ENCODE data around the gene SMURF2. TPM values are rescaled to one million over a fixed set of nuclear protein-coding genes. Genes with fewer than 3 reads are reported as not detected.

The SMURF2 gene
- total RNA-seq, 1 donor from 2014 or later = 24.6 TPM

- no peaks in the 10 kb centered on the region for H3K4me1 ChIP-seq
- peaks cover 90% of the 10 kb centered on the region for H3K79me2 ChIP-seq (ENCODE audit: low read depth)
- Mint-ChIP-seq H3K36me3 (peaks cover 15% of the 10 kb centered on the region), H3K4me3 (no peak overlapping the region), H3K9me3 (peaks cover 17% of the 10 kb centered on the region), H3K4me1 (peaks cover 3% of the 10 kb centered on the region), H3K27ac (no peak overlapping the region), H3K27me3 (ENCODE audit: insufficient read depth, low read depth) (peaks cover 2% of the 10 kb centered on the region)
- TF ChIP-seq EZH2phosphoT487 (IDR thresholded peaks at IDR 0.05) = no peak
- no peak for TF ChIP-seq CTCF (IDR thresholded peaks at IDR 0.05)
- no peak for TF ChIP-seq EZH2 (IDR thresholded peaks at IDR 0.05)
- no peak overlapping the region for H3K27ac ChIP-seq
- no peak overlapping the region for H3K4me2 ChIP-seq
- peaks cover 3% of the 10 kb centered on the region for H4K20me1 ChIP-seq (ENCODE audit: low read depth)
- H3F3A ChIP-seq (ENCODE audit: low read depth) = no peaks in the 10 kb centered on the region
- H2AFZ ChIP-seq (replicated peaks) = no peak overlapping the region
- H3K4me3 ChIP-seq = no peak overlapping the region
- no peak for DNase-seq (ENCODE audit: low spot score)
- H3K27me3 ChIP-seq = no peaks in the 10 kb centered on the region
- no peaks in the 10 kb centered on the region for H3K9me3 ChIP-seq (ENCODE audit: low read depth)
- no peaks in the 10 kb centered on the region for H3K36me3 ChIP-seq
- H3K9ac ChIP-seq = no peak overlapping the region
Measured at GRCh38 chr17:64653985-64654355, 8.1 kb downstream of the SMURF2 start.

- Histone ChIP-seq H3F3A (ENCODE audit: low read depth) (no peaks in the 10 kb centered on the region), H3K27me3 (no peaks in the 10 kb centered on the region), H4K20me1 (ENCODE audit: low read depth) (no peaks in the 10 kb centered on the region), H3K4me3 (no peak overlapping the region), H3K27ac (no peak overlapping the region), H3K4me2 (no peak overlapping the region), H3K4me1 (no peaks in the 10 kb centered on the region), H3K36me3 (no peaks in the 10 kb centered on the region), H3K9me3 (ENCODE audit: low read depth) (no peaks in the 10 kb centered on the region), H3K79me2 (ENCODE audit: low read depth) (peaks cover 90% of the 10 kb centered on the region), H2AFZ (replicated peaks) (no peak overlapping the region), H3K9ac (no peak overlapping the region)
- Mint-ChIP-seq H3K27me3 (ENCODE audit: insufficient read depth, low read depth) (peaks cover 2% of the 10 kb centered on the region), H3K27ac (no peak overlapping the region), H3K4me3 (no peak overlapping the region), H3K36me3 (peaks cover 15% of the 10 kb centered on the region), H3K4me1 (peaks cover 6% of the 10 kb centered on the region), H3K9me3 (peaks cover 17% of the 10 kb centered on the region)
- TF ChIP-seq EZH2 (IDR thresholded peaks at IDR 0.05) (no peak), EZH2phosphoT487 (IDR thresholded peaks at IDR 0.05) (no peak), CTCF (IDR thresholded peaks at IDR 0.05) (no peak)
- no peak for DNase-seq (ENCODE audit: low spot score)
Measured at GRCh38 chr17:64653325-64653984, 8.7 kb downstream of the SMURF2 start.

- no peak overlapping the region for H3K4me3 ChIP-seq
- no peak overlapping the region for H3K9ac ChIP-seq
- H3K79me2 ChIP-seq (ENCODE audit: low read depth) = peaks cover 79% of the 10 kb centered on the region
- H3K27me3 ChIP-seq = no peaks in the 10 kb centered on the region
- no peak overlapping the region for H3K27ac ChIP-seq
- Mint-ChIP-seq H3K36me3 (peaks cover 10% of the 10 kb centered on the region), H3K27me3 (ENCODE audit: insufficient read depth, low read depth) (peaks cover 2% of the 10 kb centered on the region), H3K4me3 (no peak overlapping the region), H3K9me3 (peaks cover 12% of the 10 kb centered on the region), H3K27ac (no peak overlapping the region), H3K4me1 (peaks cover 6% of the 10 kb centered on the region)
- H3F3A ChIP-seq (ENCODE audit: low read depth) = no peaks in the 10 kb centered on the region
- H2AFZ ChIP-seq (replicated peaks) = no peak overlapping the region
- DNase-seq (ENCODE audit: low spot score) = no peak
- no peaks in the 10 kb centered on the region for H4K20me1 ChIP-seq (ENCODE audit: low read depth)
- no peaks in the 10 kb centered on the region for H3K9me3 ChIP-seq (ENCODE audit: low read depth)
- TF ChIP-seq CTCF (IDR thresholded peaks at IDR 0.05) = no peak
- no peak for TF ChIP-seq EZH2 (IDR thresholded peaks at IDR 0.05)
- no peak for TF ChIP-seq EZH2phosphoT487 (IDR thresholded peaks at IDR 0.05)
- no peaks in the 10 kb centered on the region for H3K4me1 ChIP-seq
- no peak overlapping the region for H3K4me2 ChIP-seq
- no peaks in the 10 kb centered on the region for H3K36me3 ChIP-seq
Measured at GRCh38 chr17:64651889-64652288, 10.2 kb downstream of the SMURF2 start.

Data from neural progenitor cell (in vitro differentiated cells).